K562 (cell line): ENCODE data around the gene CCDC187. TPM values are rescaled to one million over a fixed set of nuclear protein-coding genes. Genes with fewer than 3 reads are reported as not detected.

Experiments used
- ATAC-seq: fragments of 200-7000 bp; cut with Tn5 transposase; 3 replicates; pipeline ENCODE4 v1.9.1; 2020; ENCODE audit warnings: moderate library complexity
- BruUV-seq: library from RNA; stranded (reverse); fragments of 400-500 nt; replicated peaks from 2 replicates; lab custom pipeline; 2021; lab: Mats Ljungman, UMichigan
- CTCF ChIA-PET: fragments of 300-600 bp; formaldehyde crosslinking; extraction: SDS; loops from one replicate; lab custom pipeline; 2021; ENCODE audit warnings: low intra/inter-chr PET ratio; lab: Yijun Ruan, JAX
- POLR2A ChIA-PET: fragments of 300-600, 350-650 bp; sonication (Branson Sonifier 250); formaldehyde crosslinking; extraction: SDS; loops from one replicate; lab custom pipeline; 2021; ENCODE audit warnings: antibody characterized with exemption, inconsistent platforms; lab: Yijun Ruan, JAX
- DNase-seq, 4 experiments: peaks; one replicate each; pipeline versions ENCODE4 v3.0.0 to v3.0.0-alpha.2; 2011 to 2018; ENCODE audit warnings: low spot score in 3 of 4, mixed read lengths in 3 of 4; ENCODE audit errors: extremely low read depth in 1 of 4
- FAIRE-seq: peaks from 2 replicates; lab custom pipeline; 2011; peaks lifted over from hg19 to GRCh38; lab: Jason Lieb, UNC
- H2AFZ ChIP-seq: 2 replicates; pipeline ENCODE4 v1.6.0; 2011; ENCODE audit warnings: low read depth, low read length, control low read depth, inconsistent platforms
- H3K27ac ChIP-seq: fragments of 200-600 bp; 3 replicates; pipeline ENCODE4 v1.8.0; 2011; ENCODE audit warnings: low read depth, mild to moderate bottlenecking, control low read depth, inconsistent platforms, low read length, moderate library complexity, mixed read lengths; ENCODE audit errors: extremely low read depth
- H3K27me3 ChIP-seq, 2 experiments: fragments of 300-600 bp in 1 of 2; 2 replicates in 1 of 2; 3 replicates in 1 of 2; pipeline versions ENCODE4 v1.6.0 to v1.8.0; 2011; ENCODE audit warnings: inconsistent platforms in 2 of 2, low read length in 2 of 2, mild to moderate bottlenecking in 1 of 2, mixed read lengths in 1 of 2, moderate library complexity in 1 of 2; ENCODE audit not compliant: control insufficient read depth in 2 of 2, insufficient read depth in 2 of 2
- H3K36me3 ChIP-seq: fragments of 300-600 bp; 3 replicates; pipeline ENCODE4 v1.8.0; 2011; ENCODE audit warnings: mild to moderate bottlenecking, low read length, inconsistent platforms; ENCODE audit not compliant: control insufficient read depth, insufficient read depth
- H3K4me1 ChIP-seq, 2 experiments: fragments of 200-600 bp in 1 of 2; replicated peaks in 1 of 2; 2 replicates in 1 of 2; 3 replicates in 1 of 2; pipeline versions ENCODE4 v1.5.1 to v1.8.0; 2011; ENCODE audit warnings: inconsistent platforms in 2 of 2, low read length in 2 of 2, mild to moderate bottlenecking in 1 of 2, mixed read lengths in 1 of 2, moderate library complexity in 1 of 2; ENCODE audit not compliant: control insufficient read depth in 2 of 2, insufficient read depth in 2 of 2
- H3K4me2 ChIP-seq: 2 replicates; pipeline ENCODE4 v1.6.1; 2011; ENCODE audit warnings: low read length, control low read depth, inconsistent platforms, mixed read lengths; ENCODE audit not compliant: insufficient read depth
- H3K4me3 ChIP-seq: fragments of 200-600 bp; sonication (generic), shearing (Covaris generic); 2 replicates; pipeline ENCODE4 v1.5.1; 2016; ENCODE audit warnings: control low read depth, inconsistent platforms
- H3K79me2 ChIP-seq: fragments of 200-600 bp; 3 replicates; pipeline ENCODE4 v1.8.0; 2011; ENCODE audit warnings: low read length, inconsistent platforms; ENCODE audit not compliant: control insufficient read depth, insufficient read depth
- H3K9ac ChIP-seq, 2 experiments: 2 replicates each; pipeline versions ENCODE4 v1.6.0 to v1.6.1; 2011; ENCODE audit warnings: low read depth in 2 of 2, low read length in 2 of 2, control low read depth in 1 of 2, inconsistent platforms in 1 of 2, mild to moderate bottlenecking in 1 of 2, mixed read lengths in 1 of 2; ENCODE audit not compliant: insufficient read depth in 1 of 2
- H3K9me1 ChIP-seq: one replicate; pipeline ENCODE4 v1.6.0; 2011; ENCODE audit warnings: inconsistent platforms, mild to moderate bottlenecking, low read length, moderate library complexity; ENCODE audit not compliant: control insufficient read depth, insufficient read depth
- H3K9me3 ChIP-seq: replicated peaks from 2 replicates; pipeline ENCODE4 v1.5.1; 2011; ENCODE audit warnings: low read depth, low read length, inconsistent platforms; ENCODE audit not compliant: control insufficient read depth, insufficient read depth
- H4K20me1 ChIP-seq: replicated peaks from 2 replicates; pipeline ENCODE4 v1.6.1; 2011; ENCODE audit warnings: low read length, inconsistent platforms, mixed read lengths; ENCODE audit not compliant: control insufficient read depth, insufficient read depth
- FOS ChIP-seq: IDR thresholded peaks from 3 replicates; pipeline ENCODE4 v1.6.1; 2011; ENCODE audit not compliant: insufficient read length; ENCODE audit errors: extremely low read depth
- HMGN3 ChIP-seq: IDR thresholded peaks from 2 replicates; pipeline ENCODE4 v1.6.1; 2011; ENCODE audit warnings: borderline replicate concordance, low read depth, mild to moderate bottlenecking, mixed read lengths, low read length; ENCODE audit not compliant: insufficient read length; ENCODE audit errors: extremely low read depth
- NFYB ChIP-seq: IDR thresholded peaks from 2 replicates; pipeline ENCODE4 v1.6.1; 2011; ENCODE audit warnings: mild to moderate bottlenecking, moderate library complexity; ENCODE audit not compliant: insufficient read length; ENCODE audit errors: extremely low read depth
- NR4A1 ChIP-seq, 2 experiments: fragments of 250-450 bp in 1 of 2; fragments of 450-650 bp in 1 of 2; sonication (Bioruptor Pico) in 1 of 2; IDR thresholded peaks; 2 replicates each; pipeline versions ENCODE4 v1.4.0 to v1.6.1; 2016 to 2020; ENCODE audit warnings: mild to moderate bottlenecking in 2 of 2, missing compliant biosample characterization in 1 of 2, missing genetic modification characterization in 1 of 2, moderate library complexity in 1 of 2
- PURB ChIP-seq: sonication (generic); formaldehyde crosslinking; IDR thresholded peaks from 2 replicates; pipeline ENCODE4 v1.9.0; 2021; ENCODE audit warnings: low read depth, mild to moderate bottlenecking, missing genetic modification reagents
- SMARCB1 ChIP-seq: IDR thresholded peaks from 2 replicates; pipeline ENCODE4 v1.6.1; 2011; ENCODE audit warnings: improper control_type of control experiment, low read depth; ENCODE audit not compliant: insufficient read length
- ZKSCAN1 ChIP-seq: fragments of 150-350 bp; IDR thresholded peaks from 2 replicates; pipeline ENCODE4 v1.6.1; 2016; ENCODE audit warnings: low read depth, low read length
- ZNF324 ChIP-seq: fragments of 250-450 bp; sonication (Bioruptor Pico); IDR thresholded peaks from 2 replicates; pipeline ENCODE4 v1.4.0; 2020; ENCODE audit warnings: mild to moderate bottlenecking
- WGBS: fragments of 100-300 bp; shearing (Covaris generic); methylation state at CpG from one replicate; pipeline ENCODE4 v1.1.6; 2016; ENCODE audit warnings: low coverage, mixed read lengths; ENCODE audit not compliant: insufficient coverage; ENCODE audit errors: missing lambda C conversion rate; 5-methylcytosine and 5-hydroxymethylcytosine counted together
- in situ Hi-C: fragments of 300-500 bp; cut with MboI; formaldehyde crosslinking; loops from 4 replicates; pipeline ENCODE4 v1.15.0; 2018; ENCODE audit warnings: inconsistent platforms, mixed read lengths
- intact Hi-C: fragments of 100-400 bp; cut with micrococcal nuclease; formaldehyde crosslinking; loops from 2 replicates; pipeline ENCODE4 v1.14.2; 2022
- polyA plus RNA-seq, 8 experiments: library from polyadenylated mRNA; depleted of rRNA in 4 of 8; stranded (reverse) in 5 of 8; unstranded in 3 of 8; fragments of >200 nt; fragmentation: Nextera tagmentation in 2 of 8; fragmentation: Illumina TruSeq in 1 of 8; extraction: Ambion mirVana in 2 of 8; extraction: Trizol in 1 of 8; gene quantifications; 2 replicates each; pipeline versions ENCODE4 v1.2.1 to v1.2.3, GENCODE V29; 2011 to 2014; ENCODE audit warnings: inconsistent platforms in 1 of 8, missing spikeins in 1 of 8
- total RNA-seq, 7 experiments: library from RNA; depleted of rRNA in 6 of 7; stranded (reverse); fragments of >200 nt in 6 of 7; fragmentation: Illumina TruSeq in 2 of 7; extraction: Trizol in 2 of 7; gene quantifications; 2 replicates each; pipeline versions ENCODE4 v1.2.1 to v1.2.3, GENCODE V29; 2011 to 2021; ENCODE audit warnings: low replicate concordance in 1 of 7
- TF ChIP-seq, protein P1 (sequence below): fragments of 450-650 bp; IDR thresholded peaks from 2 replicates; pipeline ENCODE4 v1.6.1; 2016; ENCODE audit warnings: mild to moderate bottlenecking

CCDC187 gene
- total and polyA plus RNA-seq, 9 of the 15 experiments (the other 6 are each of a cell fraction or from before 2014, with no cell fraction given), result not detected

DNA sequence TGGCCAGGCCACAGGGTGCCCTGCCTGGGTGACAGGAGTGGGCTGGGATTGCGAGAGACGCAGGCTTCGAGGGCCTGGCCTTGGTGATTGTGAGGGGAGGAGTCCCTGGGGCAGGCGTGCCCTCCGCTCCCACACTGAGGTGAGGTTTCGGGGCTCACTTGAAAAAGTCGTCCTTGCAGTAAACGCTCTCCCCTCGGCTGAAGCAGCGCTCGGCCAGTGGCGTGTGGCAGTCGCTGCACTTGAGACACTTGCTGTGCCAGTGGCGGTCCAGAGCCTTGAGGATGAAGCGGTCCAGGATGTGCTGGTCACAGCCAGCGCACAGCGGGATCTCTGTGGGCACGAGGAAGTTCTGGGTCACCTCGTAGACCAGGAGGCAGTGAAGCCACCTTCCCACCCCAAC, 103.5 kb downstream of the CCDC187 start:
- Histone ChIP-seq H3K36me3 (peaks cover 3% of the 10 kb centered on the region; the same call in 1 of the 3 replicates), H2AFZ (no peak overlapping the region), H3K9ac (no peak overlapping the region), H4K20me1 (peaks cover 13% of the 10 kb centered on the region), H3K4me2 (no peak overlapping the region), H3K27me3 (peaks cover 26 to 60% of the 10 kb centered on the region in 2 experiments; a peak in 4 of 5 replicates), H3K79me2 (no peaks in the 10 kb centered on the region), H3K9me3 (no peaks in the 10 kb centered on the region)
- POLR2A ChIA-PET, result no interaction called here
- ATAC-seq (no peak), DNase-seq (no peak)
- intact Hi-C loops, result no loop called here
- TF ChIP-seq, protein P1, sequence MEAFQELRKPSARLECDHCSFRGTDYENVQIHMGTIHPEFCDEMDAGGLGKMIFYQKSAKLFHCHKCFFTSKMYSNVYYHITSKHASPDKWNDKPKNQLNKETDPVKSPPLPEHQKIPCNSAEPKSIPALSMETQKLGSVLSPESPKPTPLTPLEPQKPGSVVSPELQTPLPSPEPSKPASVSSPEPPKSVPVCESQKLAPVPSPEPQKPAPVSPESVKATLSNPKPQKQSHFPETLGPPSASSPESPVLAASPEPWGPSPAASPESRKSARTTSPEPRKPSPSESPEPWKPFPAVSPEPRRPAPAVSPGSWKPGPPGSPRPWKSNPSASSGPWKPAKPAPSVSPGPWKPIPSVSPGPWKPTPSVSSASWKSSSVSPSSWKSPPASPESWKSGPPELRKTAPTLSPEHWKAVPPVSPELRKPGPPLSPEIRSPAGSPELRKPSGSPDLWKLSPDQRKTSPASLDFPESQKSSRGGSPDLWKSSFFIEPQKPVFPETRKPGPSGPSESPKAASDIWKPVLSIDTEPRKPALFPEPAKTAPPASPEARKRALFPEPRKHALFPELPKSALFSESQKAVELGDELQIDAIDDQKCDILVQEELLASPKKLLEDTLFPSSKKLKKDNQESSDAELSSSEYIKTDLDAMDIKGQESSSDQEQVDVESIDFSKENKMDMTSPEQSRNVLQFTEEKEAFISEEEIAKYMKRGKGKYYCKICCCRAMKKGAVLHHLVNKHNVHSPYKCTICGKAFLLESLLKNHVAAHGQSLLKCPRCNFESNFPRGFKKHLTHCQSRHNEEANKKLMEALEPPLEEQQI, result no peak
- TF ChIP-seq SMARCB1 (no peak), ZNF324 (no peak), FOS (no peak), ZKSCAN1 (no peak), PURB (CRISPR knock-in tag) (no peak), NR4A1 (CRISPR knock-in tag; IDR thresholded peaks at IDR 0.05) (no peak), NR4A1 (tag; IDR thresholded peaks at IDR 0.05) (no peak), NFYB (no peak), HMGN3 (no peak)
- TF ChIP-seq, all 486 proteins: peak for 0
- CTCF ChIA-PET, result interaction anchor here (0.6 kb wide), 1 partner anchor 304 kb away, joined by 3 read pairs; no protein-coding TSS in a partner anchor
- Histone ChIP-seq H3K27ac (no peak overlapping the region), H3K4me1 (peaks cover 0 to 69% of the 10 kb centered on the region in 2 experiments; a peak in 2 of 5 replicates), H3K9me1 (no peaks in the 10 kb centered on the region), H3K4me3 (no peak overlapping the region)
- WGBS, result 17% methylated on average over 19 of the region's 19 CpGs
- BruUV-seq, result no TSS peak
- FAIRE-seq, result no peak
- in situ Hi-C loops, result no loop called here

Other genes with a start within 250 kb of the CCDC187 start
Only the 7 nearest of the 13 such genes appear.
- gene LHX3, start 99.0 kb downstream of the CCDC187 start, total RNA-seq (2014; rRNA removed), result not detected in 2 replicates
- gene LHX3, start 99.0 kb downstream of the CCDC187 start, total RNA-seq (2014; rRNA removed; fragmentation: Illumina TruSeq; extraction: Trizol), result not detected in 2 replicates
- not detected in 2 replicates for gene LHX3, start 99.0 kb downstream of the CCDC187 start, total RNA-seq (2015; rRNA removed; fragmentation: Illumina TruSeq; extraction: Trizol)
- 0.09 TPM in 1 of 2 replicates, not detected in the other for gene LHX3, start 99.0 kb downstream of the CCDC187 start, total RNA-seq (2021)
- not detected in 2 replicates for gene LHX3, start 99.0 kb downstream of the CCDC187 start, polyA plus RNA-seq (2011; rRNA removed)
- gene LHX3, start 99.0 kb downstream of the CCDC187 start, polyA plus RNA-seq (2014; fragmentation: Illumina TruSeq; extraction: Trizol), result not detected in 2 replicates
- not detected for gene LHX3, start 99.0 kb downstream of the CCDC187 start, polyA plus RNA-seq (2014; fragmentation: Nextera tagmentation; extraction: Ambion mirVana)
- gene LHX3, start 99.0 kb downstream of the CCDC187 start, polyA plus RNA-seq (2014; rRNA removed), result not detected in 2 replicates
- gene QSOX2, start 58.3 kb downstream of the CCDC187 start, total RNA-seq (2014; rRNA removed), result 12.7 and 15.0 TPM in 2 replicates
- gene QSOX2, start 58.3 kb downstream of the CCDC187 start, total RNA-seq (2014; rRNA removed; fragmentation: Illumina TruSeq; extraction: Trizol), result 9.7 and 10.5 TPM in 2 replicates
- 11.7 and 12.2 TPM in 2 replicates for gene QSOX2, start 58.3 kb downstream of the CCDC187 start, total RNA-seq (2015; rRNA removed; fragmentation: Illumina TruSeq; extraction: Trizol)
- gene QSOX2, start 58.3 kb downstream of the CCDC187 start, total RNA-seq (2021), result 22.3 and 23.7 TPM in 2 replicates
- 13.5 and 21.5 TPM in 2 replicates for gene QSOX2, start 58.3 kb downstream of the CCDC187 start, polyA plus RNA-seq (2011; rRNA removed)
- 16.1 and 17.4 TPM in 2 replicates for gene QSOX2, start 58.3 kb downstream of the CCDC187 start, polyA plus RNA-seq (2014; fragmentation: Illumina TruSeq; extraction: Trizol)
- under 1 TPM; 0.51 to 0.91 TPM for gene QSOX2, start 58.3 kb downstream of the CCDC187 start, polyA plus RNA-seq (2014; fragmentation: Nextera tagmentation; extraction: Ambion mirVana)
- 23.6 and 24.2 TPM in 2 replicates for gene QSOX2, start 58.3 kb downstream of the CCDC187 start, polyA plus RNA-seq (2014; rRNA removed)
- 12.7 and 16.0 TPM in 2 replicates for gene GPSM1, start 23.4 kb upstream of the CCDC187 start, total RNA-seq (2014; rRNA removed)
- gene GPSM1, start 23.4 kb upstream of the CCDC187 start, total RNA-seq (2014; rRNA removed; fragmentation: Illumina TruSeq; extraction: Trizol), result 0.54 and 0.76 TPM in 2 replicates
- gene GPSM1, start 23.4 kb upstream of the CCDC187 start, total RNA-seq (2015; rRNA removed; fragmentation: Illumina TruSeq; extraction: Trizol), result 3.1 and 4.1 TPM in 2 replicates
- 12.4 and 14.2 TPM in 2 replicates for gene GPSM1, start 23.4 kb upstream of the CCDC187 start, total RNA-seq (2021)
- gene GPSM1, start 23.4 kb upstream of the CCDC187 start, polyA plus RNA-seq (2011; rRNA removed), result 5.4 and 6.7 TPM in 2 replicates
- gene GPSM1, start 23.4 kb upstream of the CCDC187 start, polyA plus RNA-seq (2014; fragmentation: Illumina TruSeq; extraction: Trizol), result 1.9 and 5.2 TPM in 2 replicates
- gene GPSM1, start 23.4 kb upstream of the CCDC187 start, polyA plus RNA-seq (2014; fragmentation: Nextera tagmentation; extraction: Ambion mirVana), result under 1 TPM; 0.04 to 0.10 TPM
- gene GPSM1, start 23.4 kb upstream of the CCDC187 start, polyA plus RNA-seq (2014; rRNA removed), result 9.2 and 10.1 TPM in 2 replicates
- 44.6 and 56.7 TPM in 2 replicates for gene DNLZ, start 59.6 kb upstream of the CCDC187 start, total RNA-seq (2014; rRNA removed)
- gene DNLZ, start 59.6 kb upstream of the CCDC187 start, total RNA-seq (2014; rRNA removed; fragmentation: Illumina TruSeq; extraction: Trizol), result 2.2 and 3.4 TPM in 2 replicates
- 10.0 and 10.8 TPM in 2 replicates for gene DNLZ, start 59.6 kb upstream of the CCDC187 start, total RNA-seq (2015; rRNA removed; fragmentation: Illumina TruSeq; extraction: Trizol)
- 25.6 and 25.8 TPM in 2 replicates for gene DNLZ, start 59.6 kb upstream of the CCDC187 start, total RNA-seq (2021)
- 3.1 and 3.2 TPM in 2 replicates for gene DNLZ, start 59.6 kb upstream of the CCDC187 start, polyA plus RNA-seq (2011; rRNA removed)
- gene DNLZ, start 59.6 kb upstream of the CCDC187 start, polyA plus RNA-seq (2014; fragmentation: Illumina TruSeq; extraction: Trizol), result 2.2 and 4.2 TPM in 2 replicates
- under 1 TPM; 0.17 to 0.36 TPM for gene DNLZ, start 59.6 kb upstream of the CCDC187 start, polyA plus RNA-seq (2014; fragmentation: Nextera tagmentation; extraction: Ambion mirVana)
- gene DNLZ, start 59.6 kb upstream of the CCDC187 start, polyA plus RNA-seq (2014; rRNA removed), result 22.1 and 29.8 TPM in 2 replicates
- gene CARD9, start 69.6 kb upstream of the CCDC187 start, total RNA-seq (2014; rRNA removed), result 37.6 and 40.1 TPM in 2 replicates
- 3.5 and 3.6 TPM in 2 replicates for gene CARD9, start 69.6 kb upstream of the CCDC187 start, total RNA-seq (2014; rRNA removed; fragmentation: Illumina TruSeq; extraction: Trizol)
- 14.6 and 15.8 TPM in 2 replicates for gene CARD9, start 69.6 kb upstream of the CCDC187 start, total RNA-seq (2015; rRNA removed; fragmentation: Illumina TruSeq; extraction: Trizol)
- gene CARD9, start 69.6 kb upstream of the CCDC187 start, total RNA-seq (2021), result 35.6 and 42.7 TPM in 2 replicates
- gene CARD9, start 69.6 kb upstream of the CCDC187 start, polyA plus RNA-seq (2011; rRNA removed), result 9.7 and 27.8 TPM in 2 replicates
- 4.7 and 13.2 TPM in 2 replicates for gene CARD9, start 69.6 kb upstream of the CCDC187 start, polyA plus RNA-seq (2014; fragmentation: Illumina TruSeq; extraction: Trizol)
- 1 to 10 TPM; 1.7 to 2.0 TPM for gene CARD9, start 69.6 kb upstream of the CCDC187 start, polyA plus RNA-seq (2014; fragmentation: Nextera tagmentation; extraction: Ambion mirVana)
- gene CARD9, start 69.6 kb upstream of the CCDC187 start, polyA plus RNA-seq (2014; rRNA removed), result 40.4 and 53.0 TPM in 2 replicates
- gene SNAPC4, start 96.1 kb upstream of the CCDC187 start, total RNA-seq (2014; rRNA removed), result 14.4 and 15.8 TPM in 2 replicates
- 7.1 and 8.8 TPM in 2 replicates for gene SNAPC4, start 96.1 kb upstream of the CCDC187 start, total RNA-seq (2014; rRNA removed; fragmentation: Illumina TruSeq; extraction: Trizol)
- gene SNAPC4, start 96.1 kb upstream of the CCDC187 start, total RNA-seq (2015; rRNA removed; fragmentation: Illumina TruSeq; extraction: Trizol), result 9.3 and 11.1 TPM in 2 replicates
- gene SNAPC4, start 96.1 kb upstream of the CCDC187 start, total RNA-seq (2021), result 17.1 and 18.7 TPM in 2 replicates
- gene SNAPC4, start 96.1 kb upstream of the CCDC187 start, polyA plus RNA-seq (2011; rRNA removed), result 4.4 and 4.5 TPM in 2 replicates
- 8.8 and 9.0 TPM in 2 replicates for gene SNAPC4, start 96.1 kb upstream of the CCDC187 start, polyA plus RNA-seq (2014; fragmentation: Illumina TruSeq; extraction: Trizol)
- gene SNAPC4, start 96.1 kb upstream of the CCDC187 start, polyA plus RNA-seq (2014; fragmentation: Nextera tagmentation; extraction: Ambion mirVana), result under 1 TPM; 0.21 to 0.46 TPM
- gene SNAPC4, start 96.1 kb upstream of the CCDC187 start, polyA plus RNA-seq (2014; rRNA removed), result 18.7 and 21.8 TPM in 2 replicates
- gene ENTR1, start 106.5 kb upstream of the CCDC187 start, total RNA-seq (2014; rRNA removed), result 79.0 and 88.8 TPM in 2 replicates
- 38.1 and 38.3 TPM in 2 replicates for gene ENTR1, start 106.5 kb upstream of the CCDC187 start, total RNA-seq (2014; rRNA removed; fragmentation: Illumina TruSeq; extraction: Trizol)
- gene ENTR1, start 106.5 kb upstream of the CCDC187 start, total RNA-seq (2015; rRNA removed; fragmentation: Illumina TruSeq; extraction: Trizol), result 61.3 and 65.5 TPM in 2 replicates
- gene ENTR1, start 106.5 kb upstream of the CCDC187 start, total RNA-seq (2021), result 101 and 104 TPM in 2 replicates
- 77.3 and 92.6 TPM in 2 replicates for gene ENTR1, start 106.5 kb upstream of the CCDC187 start, polyA plus RNA-seq (2011; rRNA removed)
- gene ENTR1, start 106.5 kb upstream of the CCDC187 start, polyA plus RNA-seq (2014; fragmentation: Illumina TruSeq; extraction: Trizol), result 72.6 and 75.9 TPM in 2 replicates
- 1 to 10 TPM; 6.7 to 9.6 TPM for gene ENTR1, start 106.5 kb upstream of the CCDC187 start, polyA plus RNA-seq (2014; fragmentation: Nextera tagmentation; extraction: Ambion mirVana)
- 106 and 108 TPM in 2 replicates for gene ENTR1, start 106.5 kb upstream of the CCDC187 start, polyA plus RNA-seq (2014; rRNA removed)